CD4-positive, alpha-beta T cell (primary cell): ENCODE results near the gene PTPRE. TPM values are rescaled to one million over a fixed set of nuclear protein-coding genes. Genes with fewer than 3 reads are reported as not detected.

Experiments used
- ATAC-seq: fragments of 200-7000 bp; cut with Tn5 transposase; one replicate; pipeline ENCODE4 v1.10.0; 2022; ENCODE audit warnings: mild to moderate bottlenecking; ENCODE audit not compliant: poor library complexity
- CTCF ChIA-PET: fragments of 350-600 bp; sonication (Branson Sonifier 250); formaldehyde crosslinking; loops from one replicate; lab custom pipeline; 2021; ENCODE audit warnings: antibody characterized with exemption, inconsistent platforms; lab: Charles Lee
- POLR2A ChIA-PET: fragments of 350-600 bp; sonication (Branson Sonifier 250); formaldehyde crosslinking; loops from one replicate; lab custom pipeline; 2021; ENCODE audit warnings: antibody characterized with exemption, inconsistent platforms; lab: Charles Lee
- DNase-seq, 14 experiments: peaks; one replicate each; pipeline ENCODE4 v3.0.0-alpha.2; 2013 to 2020; ENCODE audit warnings: mixed read lengths in 2 of 14
- H3K27ac ChIP-seq, 2 donors: one replicate each; pipeline versions ENCODE4 v1.5.1 to v1.7.0; 2013; ENCODE audit warnings: low read length in 2 of 2, low read depth in 1 of 2, mild to moderate bottlenecking in 1 of 2
- H3K27me3 ChIP-seq, 2 experiments: 1 replicate in 1 of 2; 2 replicates in 1 of 2; pipeline versions ENCODE4 v1.6.1 to v1.7.0; 2013; ENCODE audit warnings: low read length in 2 of 2, control low read depth in 1 of 2, mild to moderate bottlenecking in 1 of 2, moderate library complexity in 1 of 2; ENCODE audit not compliant: insufficient read depth in 2 of 2, control insufficient read depth in 1 of 2
- H3K36me3 ChIP-seq: one replicate; pipeline ENCODE4 v1.6.1; 2013; ENCODE audit warnings: low read length, control low read depth; ENCODE audit not compliant: insufficient read depth
- H3K4me1 ChIP-seq: one replicate; pipeline ENCODE4 v1.6.1; 2013; ENCODE audit warnings: low read length, control low read depth; ENCODE audit not compliant: insufficient read depth
- H3K4me3 ChIP-seq: one replicate; pipeline ENCODE4 v1.5.1; 2013; ENCODE audit warnings: mild to moderate bottlenecking, low read length, moderate library complexity
- H3K9me3 ChIP-seq, 2 experiments: 1 replicate in 1 of 2; 2 replicates in 1 of 2; pipeline versions ENCODE4 v1.6.1 to v1.7.0; 2013; ENCODE audit warnings: low read length in 2 of 2, mild to moderate bottlenecking in 2 of 2, control low read depth in 1 of 2, moderate library complexity in 1 of 2; ENCODE audit not compliant: control insufficient read depth in 1 of 2, insufficient read depth in 1 of 2
- H3K27ac Mint-ChIP-seq: one replicate; pipeline ENCODE4 v1.8.0; 2020; ENCODE audit warnings: mixed read lengths
- H3K27me3 Mint-ChIP-seq: one replicate; pipeline ENCODE4 v1.8.0; 2021; ENCODE audit warnings: mixed read lengths
- H3K36me3 Mint-ChIP-seq: one replicate; pipeline ENCODE4 v1.8.0; 2021; ENCODE audit warnings: low read depth, mixed read lengths
- H3K4me1 Mint-ChIP-seq: one replicate; pipeline ENCODE4 v1.8.0; 2021; ENCODE audit warnings: low read depth, mixed read lengths
- H3K4me3 Mint-ChIP-seq: one replicate; pipeline ENCODE4 v1.8.0; 2020; ENCODE audit warnings: mild to moderate bottlenecking, mixed read lengths
- H3K9me3 Mint-ChIP-seq: one replicate; pipeline ENCODE4 v1.8.0; 2020; ENCODE audit warnings: mixed read lengths
- CTCF ChIP-seq: fragments of 200-600 bp; IDR thresholded peaks from one replicate; pipeline ENCODE4 v1.8.0; 2022; ENCODE audit warnings: antibody characterized with exemption, mild to moderate bottlenecking
- intact Hi-C, 2 experiments: fragments of 100-400 bp; cut with DNase I in 1 of 2; cut with micrococcal nuclease in 1 of 2; formaldehyde crosslinking; loops; one replicate each; pipeline versions ENCODE4 v1.15.1 to v1.9.0; 2023 to 2025; cut with DNase I, micrococcal nuclease
- total RNA-seq, 174 experiments: library from RNA in 2 of 174; stranded (reverse) in 2 of 174; gene quantifications; one replicate each; pipeline ENCODE4 v1.2.3 and lab custom pipeline; 2021 to 2026

PTPRE gene
- total RNA-seq, 2 experiments from 2014 or later: 47.6 to 55.1 TPM

DNA sequence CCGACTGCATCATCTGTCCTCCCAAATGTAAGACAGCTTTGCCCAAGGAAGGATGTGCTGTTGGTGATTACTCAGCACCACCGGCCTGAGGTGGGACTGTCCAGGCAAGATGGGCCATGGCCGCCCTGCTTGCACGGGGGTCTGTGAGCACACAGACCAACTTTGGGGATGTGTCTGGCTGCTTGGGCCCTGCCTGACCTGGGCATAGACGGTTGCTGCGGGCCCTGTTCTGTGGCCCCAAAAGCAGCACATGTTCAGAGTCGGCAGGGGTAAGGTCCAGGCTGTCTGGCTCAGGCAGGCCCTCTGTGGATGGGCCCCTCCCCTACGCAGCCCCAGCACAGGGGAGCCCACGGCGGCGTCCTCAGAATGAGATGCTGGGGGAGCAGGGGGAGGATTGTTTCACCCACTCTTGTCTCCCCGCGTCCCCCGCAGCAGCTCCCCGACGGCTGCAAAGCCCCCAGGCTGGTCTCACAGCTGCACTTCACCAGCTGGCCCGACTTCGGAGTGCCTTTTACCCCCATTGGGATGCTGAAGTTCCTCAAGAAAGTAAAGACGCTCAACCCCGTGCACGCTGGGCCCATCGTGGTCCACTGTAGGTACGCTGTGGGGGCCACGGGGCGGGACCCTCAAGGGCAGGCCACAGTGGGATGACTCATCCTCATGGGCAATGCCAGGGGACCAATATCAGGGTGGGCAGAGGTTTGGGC, 160.9 kb downstream of the PTPRE start:
- H3K36me3 Mint-ChIP-seq: peaks cover 84% of the 10 kb centered on the region
- POLR2A ChIA-PET: interaction anchor here (1.1 kb wide), 1 partner anchor 19 kb away, joined by 6 read pairs; no protein-coding TSS in a partner anchor
- no peak for DNase-seq
- no peak for ATAC-seq
- no peak overlapping the region for H3K27ac ChIP-seq
- H3K4me1 Mint-ChIP-seq: peaks cover 58% of the 10 kb centered on the region
- H3K4me3 Mint-ChIP-seq: no peak overlapping the region
- no peaks in the 10 kb centered on the region for H3K27me3 Mint-ChIP-seq
- TF ChIP-seq CTCF: no peak
- no peaks in the 10 kb centered on the region for H3K9me3 Mint-ChIP-seq
- peaks cover 71% of the 10 kb centered on the region for H3K36me3 ChIP-seq
- H3K27me3 ChIP-seq: no peaks in the 10 kb centered on the region
- peaks cover 60% of the 10 kb centered on the region for H3K4me1 ChIP-seq
- no peak overlapping the region for H3K4me3 ChIP-seq
- intact Hi-C loops: loop anchor here in 1 of 2 experiments (5.0 kb wide), 1 partner anchor 59 kb away; the partner anchor contains the start of gene MKI67
- CTCF ChIA-PET: no interaction called here
- H3K27ac Mint-ChIP-seq: no peak overlapping the region
- H3K9me3 ChIP-seq: no peaks in the 10 kb centered on the region

DNA sequence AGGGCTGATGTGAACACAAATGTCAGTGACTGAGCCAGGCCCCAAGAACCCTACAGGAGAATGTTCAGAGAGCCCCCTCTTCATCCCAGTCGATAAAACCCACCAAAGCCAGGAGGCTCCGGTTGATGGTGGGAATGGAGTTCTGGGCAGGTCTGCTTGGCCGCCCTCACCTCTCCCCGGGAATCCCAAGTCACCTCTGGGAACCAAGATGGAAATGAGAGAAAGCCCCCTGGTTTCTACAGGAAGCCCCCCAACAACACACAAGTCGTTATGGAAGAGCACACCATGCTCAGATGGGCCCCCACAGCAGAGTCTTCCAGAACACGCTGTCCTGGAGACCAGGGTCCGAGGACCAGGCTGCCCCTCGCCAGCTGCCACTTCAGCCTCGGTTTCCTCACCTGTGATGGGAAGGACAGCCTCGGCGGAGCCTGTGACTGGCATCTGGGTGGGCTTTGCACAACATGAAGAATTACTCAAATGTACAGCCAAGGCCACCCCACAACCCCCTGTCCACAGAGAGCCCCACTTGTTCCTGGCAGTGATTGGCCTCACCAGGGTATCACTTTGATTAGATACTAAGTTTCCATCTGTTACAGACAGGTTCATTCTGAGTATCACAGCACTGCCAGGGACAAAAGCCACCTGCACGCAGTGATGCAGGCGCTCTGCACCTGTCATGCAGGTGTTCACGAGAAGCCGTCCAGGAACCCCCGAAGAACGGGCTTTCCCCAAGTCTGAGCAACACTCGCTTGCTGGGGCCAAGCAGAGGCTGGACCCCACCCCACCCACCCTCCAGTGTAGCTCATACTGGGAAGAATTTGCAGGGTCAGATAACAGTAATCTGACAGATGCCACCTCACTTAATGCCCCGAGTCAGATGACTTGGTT, 161.7 kb downstream of the PTPRE start:
- Mint-ChIP-seq H3K4me1 (peaks cover 51% of the 10 kb centered on the region), H3K9me3 (no peaks in the 10 kb centered on the region), H3K27me3 (no peaks in the 10 kb centered on the region), H3K4me3 (no peak overlapping the region), H3K27ac (peak overlapping the region; percentile 59), H3K36me3 (peaks cover 84% of the 10 kb centered on the region)
- Histone ChIP-seq H3K27ac (no peak overlapping the region), H3K36me3 (peaks cover 79% of the 10 kb centered on the region), H3K4me1 (peaks cover 53% of the 10 kb centered on the region), H3K27me3 (no peaks in the 10 kb centered on the region), H3K9me3 (no peaks in the 10 kb centered on the region), H3K4me3 (no peak overlapping the region)
- ChIA-PET POLR2A (interaction anchor here (0.6 to 1.9 kb wide), 7 partner anchors 20 to 162 kb away, joined by 3 to 16 read pairs (median 6); partner anchors contain the start of gene PTPRE), CTCF (interaction anchor here (0.7 to 1.6 kb wide), 15 partner anchors 10 to 162 kb away, joined by 3 to 83 read pairs (median 4); partner anchors contain the start of gene PTPRE)
- intact Hi-C loops: loop anchor here (1.0 to 5.0 kb wide), 5 partner anchors 21 to 161 kb away; partner anchors contain the start of genes PTPRE (in 2 of the 2) and MKI67 (in 1 of the 2)
- no peak for TF ChIP-seq CTCF
- ATAC-seq (no peak), DNase-seq (no peak)
